ENCODE results near the gene TBC1D2B.

The TBC1D2B gene

DNA sequence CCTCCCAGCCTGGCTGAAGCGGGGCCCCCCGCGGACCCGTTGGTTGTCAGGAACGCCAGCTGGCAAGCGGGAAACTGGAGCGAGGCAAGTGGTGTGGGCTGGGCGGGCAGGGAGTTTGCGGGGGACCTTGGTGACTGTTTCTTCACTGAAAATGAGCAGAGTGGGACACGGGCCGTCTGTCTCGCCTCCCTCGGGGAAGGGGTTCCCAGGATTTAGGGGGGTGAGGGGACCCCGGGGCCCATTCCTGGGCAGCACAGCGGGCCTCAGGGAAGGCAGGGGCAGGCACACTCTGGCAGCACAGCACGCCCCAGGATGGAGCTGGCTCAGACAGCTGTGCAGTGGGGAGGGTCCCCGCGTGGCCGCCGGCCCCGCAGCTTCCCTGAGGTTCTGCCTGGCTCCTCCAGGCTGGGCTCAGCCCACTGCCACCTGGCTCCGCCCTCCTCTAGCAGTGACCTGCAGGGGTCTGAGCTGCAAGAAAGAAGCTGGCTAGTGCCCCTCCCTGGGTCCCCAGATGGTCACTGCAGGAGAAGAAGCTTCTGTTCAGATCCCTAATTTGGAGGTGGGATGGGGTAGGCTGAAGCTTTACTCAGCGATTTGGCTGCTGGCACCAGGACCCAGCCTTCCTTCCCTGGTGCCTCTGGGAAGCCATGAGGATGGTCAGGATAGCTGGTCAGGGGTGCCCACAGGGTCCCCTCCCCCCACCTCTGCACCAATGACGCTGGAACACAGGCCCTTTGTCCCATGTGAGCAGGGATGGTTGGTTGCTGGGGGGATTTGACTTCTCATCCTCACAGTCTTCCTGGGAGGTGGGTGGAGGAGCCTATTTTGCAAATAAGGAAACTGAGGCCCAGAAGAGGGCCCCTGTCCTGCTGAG, 90.4 kb downstream of the TBC1D2B start:
- Histone ChIP-seq H2AK5ac (ENCODE audit: low read depth, low read length) (peak overlapping the region; percentile 68), H2BK15ac (ENCODE audit: low read length) (no peak overlapping the region), H3K4me2 (ENCODE audit: insufficient read depth, low read length, poor library complexity, severe bottlenecking) (no peak overlapping the region), H3K79me1 (ENCODE audit: low read depth, low read length) (no peaks in the 10 kb centered on the region), H2AFZ (ENCODE audit: low read length) (peak overlapping the region; percentile 29), H3K4me1 (ENCODE audit: control insufficient read depth in 2 of 2, insufficient read depth in 1 of 2, low read depth in 1 of 2, low read length in 2 of 2) (peaks cover 17 to 21% of the 10 kb centered on the region in 2 donors), H4K8ac (ENCODE audit: low read depth, low read length) (no peak overlapping the region), H3K18ac (ENCODE audit: low read length) (peak overlapping the region; percentile 85), H3K27ac (replicated peaks; ENCODE audit: low read length) (no peak overlapping the region), H2BK5ac (ENCODE audit: low read length) (no peak overlapping the region), H3K4ac (ENCODE audit: low read length) (no peak overlapping the region), H3K9ac (ENCODE audit: low read depth, low read length, poor library complexity) (no peak overlapping the region), H3K9me3 (replicated peaks in 1 of 2; ENCODE audit: control insufficient read depth in 2 of 2, insufficient read depth in 1 of 2, low read depth in 1 of 2, low read length in 2 of 2) (no peaks in the 10 kb centered on the region), H4K91ac (ENCODE audit: low read depth, low read length, poor library complexity) (no peak overlapping the region), H3K36me3 (replicated peaks in 1 of 2; ENCODE audit: control insufficient read depth in 2 of 2, insufficient read depth in 2 of 2, low read length in 2 of 2) (no peaks in the 10 kb centered on the region), H2BK120ac (ENCODE audit: low read depth, low read length) (no peak overlapping the region), H3K23ac (ENCODE audit: low read depth, low read length, poor library complexity) (peak overlapping the region; percentile 55), H3K14ac (ENCODE audit: low read length) (peak overlapping the region; percentile 82), H2BK12ac (ENCODE audit: low read length) (no peak overlapping the region), H3K4me3 (ENCODE audit: low read length in 2 of 2) (no peak overlapping the region), H3K27me3 (ENCODE audit: control insufficient read depth in 3 of 3, insufficient read depth in 3 of 3, low read depth in 1 of 3, low read length in 3 of 3) (peaks cover 0 to 6% (median 0%) of the 10 kb centered on the region in 3 experiments)
- DNase-seq (ENCODE audit: low spot score): no peak
- WGBS, 2 donors (ENCODE audit: extremely low coverage in 2 of 2, insufficient read length in 2 of 2, insufficient replicate concordance in 1 of 2): no CpG with 5 or more reads among the region's 24 CpGs

DNA sequence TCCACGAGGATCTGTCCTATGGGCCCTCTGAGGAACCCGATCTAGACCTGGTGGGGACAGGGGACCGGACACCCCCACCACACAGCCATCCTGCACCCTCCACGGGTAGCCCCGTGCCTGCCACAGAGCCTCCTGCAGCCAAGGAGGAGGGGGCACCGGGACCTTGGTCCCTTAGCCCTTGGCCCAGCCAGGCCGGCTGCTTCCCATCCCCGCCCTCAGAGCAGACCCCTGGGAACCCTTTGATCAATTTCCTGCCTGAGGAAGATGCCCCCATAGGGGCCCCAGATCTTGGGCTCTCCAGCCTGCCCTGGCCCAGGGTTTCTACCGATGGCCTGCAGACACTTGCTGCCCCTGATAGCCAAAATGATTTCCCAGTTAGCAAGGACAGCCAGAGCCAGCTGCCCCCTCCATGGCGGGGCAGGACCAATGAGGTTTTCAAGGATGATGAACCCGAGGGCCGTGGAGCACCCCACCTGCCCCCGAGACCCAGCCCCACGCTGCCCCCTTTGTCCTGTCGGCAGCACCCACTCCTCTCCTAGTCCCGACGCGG, 91.5 kb downstream of the TBC1D2B start:
- H2BK12ac ChIP-seq (ENCODE audit: low read length): no peak overlapping the region
- peaks cover 17 to 20% of the 10 kb centered on the region in 2 donors for H3K4me1 ChIP-seq (ENCODE audit: control insufficient read depth in 2 of 2, insufficient read depth in 1 of 2, low read depth in 1 of 2, low read length in 2 of 2)
- H2BK5ac ChIP-seq (ENCODE audit: low read length): no peak overlapping the region
- H3K36me3 ChIP-seq (replicated peaks in 1 of 2; ENCODE audit: control insufficient read depth in 2 of 2, insufficient read depth in 2 of 2, low read length in 2 of 2): no peaks in the 10 kb centered on the region
- WGBS, 2 donors (ENCODE audit: extremely low coverage in 2 of 2, insufficient read length in 2 of 2, insufficient replicate concordance in 1 of 2): no CpG with 5 or more reads among the region's 18 CpGs
- no peak overlapping the region for H3K4me3 ChIP-seq (ENCODE audit: low read length in 2 of 2)
- H3K14ac ChIP-seq (ENCODE audit: low read length): no peak overlapping the region
- H3K27me3 ChIP-seq (ENCODE audit: control insufficient read depth in 3 of 3, insufficient read depth in 3 of 3, low read depth in 1 of 3, low read length in 3 of 3): peaks cover 0 to 6% (median 0%) of the 10 kb centered on the region in 3 experiments
- H2AFZ ChIP-seq (ENCODE audit: low read length): no peak overlapping the region
- no peak overlapping the region for H2BK120ac ChIP-seq (ENCODE audit: low read depth, low read length)
- H4K8ac ChIP-seq (ENCODE audit: low read depth, low read length): no peak overlapping the region
- no peak for DNase-seq (ENCODE audit: low spot score)
- H3K23ac ChIP-seq (ENCODE audit: low read depth, low read length, poor library complexity): no peak overlapping the region
- no peak overlapping the region for H3K27ac ChIP-seq (replicated peaks; ENCODE audit: low read length)
- peak overlapping the region; percentile 58 for H2BK15ac ChIP-seq (ENCODE audit: low read length)
- no peak overlapping the region for H4K91ac ChIP-seq (ENCODE audit: low read depth, low read length, poor library complexity)
- H2AK5ac ChIP-seq (ENCODE audit: low read depth, low read length): no peak overlapping the region
- H3K79me1 ChIP-seq (ENCODE audit: low read depth, low read length): no peaks in the 10 kb centered on the region
- H3K9me3 ChIP-seq (replicated peaks in 1 of 2; ENCODE audit: control insufficient read depth in 2 of 2, insufficient read depth in 1 of 2, low read depth in 1 of 2, low read length in 2 of 2): no peaks in the 10 kb centered on the region
- no peak overlapping the region for H3K4me2 ChIP-seq (ENCODE audit: insufficient read depth, low read length, poor library complexity, severe bottlenecking)
- no peak overlapping the region for H3K4ac ChIP-seq (ENCODE audit: low read length)
- no peak overlapping the region for H3K9ac ChIP-seq (ENCODE audit: low read depth, low read length, poor library complexity)
- H3K18ac ChIP-seq (ENCODE audit: low read length): peak overlapping the region; percentile 28

DNA sequence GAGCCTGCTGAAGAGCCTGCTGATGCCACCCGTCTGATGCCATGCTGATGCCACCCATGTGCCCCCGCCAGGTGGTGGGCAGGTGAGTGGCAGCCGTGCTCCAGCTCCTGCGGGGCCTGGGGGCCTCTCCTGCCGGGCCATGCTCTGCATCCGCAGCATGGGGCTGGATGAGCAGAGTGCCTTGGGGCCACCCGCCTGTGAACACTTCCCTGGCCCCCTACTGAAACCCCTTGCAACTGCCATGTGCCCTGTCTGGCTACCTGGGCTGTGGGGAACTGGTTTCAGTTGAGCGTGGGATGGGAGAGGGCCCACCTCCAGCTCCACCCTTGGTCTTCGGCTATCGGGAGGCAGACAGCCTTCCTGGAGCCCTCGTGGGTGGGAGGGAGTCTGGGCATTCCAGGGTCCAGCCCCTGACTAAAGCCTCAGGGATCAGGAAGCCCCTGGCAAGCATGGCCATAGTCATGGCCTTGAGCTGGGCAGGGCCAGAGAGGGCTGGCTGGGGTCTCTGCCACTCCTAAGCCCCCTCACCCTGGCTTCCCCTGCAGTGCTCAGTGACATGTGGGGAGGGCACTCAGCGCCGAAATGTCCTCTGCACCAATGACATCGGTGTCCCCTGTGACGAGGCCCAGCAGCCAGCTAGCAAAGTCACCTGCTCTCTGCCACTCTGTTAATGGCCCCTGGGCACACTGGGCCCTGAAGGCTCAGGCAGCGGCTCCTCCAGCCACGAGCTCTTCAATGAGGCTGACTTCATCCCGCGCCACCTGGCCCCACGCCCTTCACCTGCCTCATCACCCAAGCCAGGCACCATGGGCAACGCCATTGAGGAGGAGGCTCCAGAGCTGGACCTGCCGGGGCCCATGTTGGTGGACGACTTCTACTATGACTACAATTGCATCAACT, 92.2 kb downstream of the TBC1D2B start:
- Histone ChIP-seq H3K27ac (replicated peaks; ENCODE audit: low read length) (no peak overlapping the region), H2AK5ac (ENCODE audit: low read depth, low read length) (peak overlapping the region; percentile 6), H3K4me3 (ENCODE audit: low read length in 2 of 2) (no peak overlapping the region), H3K4ac (ENCODE audit: low read length) (no peak overlapping the region), H4K91ac (ENCODE audit: low read depth, low read length, poor library complexity) (no peak overlapping the region), H2BK5ac (ENCODE audit: low read length) (no peak overlapping the region), H3K79me1 (ENCODE audit: low read depth, low read length) (no peaks in the 10 kb centered on the region), H3K14ac (ENCODE audit: low read length) (peak overlapping the region; percentile 38), H2BK120ac (ENCODE audit: low read depth, low read length) (no peak overlapping the region), H3K4me2 (ENCODE audit: insufficient read depth, low read length, poor library complexity, severe bottlenecking) (no peak overlapping the region), H3K4me1 (ENCODE audit: control insufficient read depth in 2 of 2, insufficient read depth in 1 of 2, low read depth in 1 of 2, low read length in 2 of 2) (peaks cover 14 to 17% of the 10 kb centered on the region in 2 donors), H4K8ac (ENCODE audit: low read depth, low read length) (no peak overlapping the region), H3K36me3 (replicated peaks in 1 of 2; ENCODE audit: control insufficient read depth in 2 of 2, insufficient read depth in 2 of 2, low read length in 2 of 2) (no peaks in the 10 kb centered on the region), H2BK15ac (ENCODE audit: low read length) (peak overlapping the region; percentile 26), H3K9ac (ENCODE audit: low read depth, low read length, poor library complexity) (no peak overlapping the region), H3K18ac (ENCODE audit: low read length) (no peak overlapping the region), H3K23ac (ENCODE audit: low read depth, low read length, poor library complexity) (peak overlapping the region; percentile 60), H3K9me3 (replicated peaks in 1 of 2; ENCODE audit: control insufficient read depth in 2 of 2, insufficient read depth in 1 of 2, low read depth in 1 of 2, low read length in 2 of 2) (no peaks in the 10 kb centered on the region), H2BK12ac (ENCODE audit: low read length) (peak overlapping the region; percentile 41), H2AFZ (ENCODE audit: low read length) (no peak overlapping the region), H3K27me3 (ENCODE audit: control insufficient read depth in 3 of 3, insufficient read depth in 3 of 3, low read depth in 1 of 3, low read length in 3 of 3) (peaks cover 0 to 6% (median 0%) of the 10 kb centered on the region in 3 experiments)
- WGBS, 2 donors (ENCODE audit: extremely low coverage in 2 of 2, insufficient read length in 2 of 2, insufficient replicate concordance in 1 of 2): no CpG with 5 or more reads among the region's 23 CpGs
- no peak for DNase-seq (ENCODE audit: low spot score)
